ENCODE data around the gene ELFN1.

Gene ELFN1

GRCh38 chr7:1674161-1675035 lies 4.3 kb downstream of the ELFN1 start:
- TF ChIP-seq, protein P1, sequence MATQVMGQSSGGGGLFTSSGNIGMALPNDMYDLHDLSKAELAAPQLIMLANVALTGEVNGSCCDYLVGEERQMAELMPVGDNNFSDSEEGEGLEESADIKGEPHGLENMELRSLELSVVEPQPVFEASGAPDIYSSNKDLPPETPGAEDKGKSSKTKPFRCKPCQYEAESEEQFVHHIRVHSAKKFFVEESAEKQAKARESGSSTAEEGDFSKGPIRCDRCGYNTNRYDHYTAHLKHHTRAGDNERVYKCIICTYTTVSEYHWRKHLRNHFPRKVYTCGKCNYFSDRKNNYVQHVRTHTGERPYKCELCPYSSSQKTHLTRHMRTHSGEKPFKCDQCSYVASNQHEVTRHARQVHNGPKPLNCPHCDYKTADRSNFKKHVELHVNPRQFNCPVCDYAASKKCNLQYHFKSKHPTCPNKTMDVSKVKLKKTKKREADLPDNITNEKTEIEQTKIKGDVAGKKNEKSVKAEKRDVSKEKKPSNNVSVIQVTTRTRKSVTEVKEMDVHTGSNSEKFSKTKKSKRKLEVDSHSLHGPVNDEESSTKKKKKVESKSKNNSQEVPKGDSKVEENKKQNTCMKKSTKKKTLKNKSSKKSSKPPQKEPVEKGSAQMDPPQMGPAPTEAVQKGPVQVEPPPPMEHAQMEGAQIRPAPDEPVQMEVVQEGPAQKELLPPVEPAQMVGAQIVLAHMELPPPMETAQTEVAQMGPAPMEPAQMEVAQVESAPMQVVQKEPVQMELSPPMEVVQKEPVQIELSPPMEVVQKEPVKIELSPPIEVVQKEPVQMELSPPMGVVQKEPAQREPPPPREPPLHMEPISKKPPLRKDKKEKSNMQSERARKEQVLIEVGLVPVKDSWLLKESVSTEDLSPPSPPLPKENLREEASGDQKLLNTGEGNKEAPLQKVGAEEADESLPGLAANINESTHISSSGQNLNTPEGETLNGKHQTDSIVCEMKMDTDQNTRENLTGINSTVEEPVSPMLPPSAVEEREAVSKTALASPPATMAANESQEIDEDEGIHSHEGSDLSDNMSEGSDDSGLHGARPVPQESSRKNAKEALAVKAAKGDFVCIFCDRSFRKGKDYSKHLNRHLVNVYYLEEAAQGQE (IDR thresholded peaks at IDR 0.05; ENCODE audit: insufficient read depth in 1 of 2, low read depth in 2 of 2, low read length in 2 of 2), result no peak
- TF ChIP-seq POLR2AphosphoS5 (IDR thresholded peaks at IDR 0.05; ENCODE audit: low read depth, low read length), result no peak
- no peak for TF ChIP-seq TAF1 (IDR thresholded peaks at IDR 0.05; ENCODE audit: borderline replicate concordance, insufficient read depth, low read length)
- no peak for TF ChIP-seq SIN3A (IDR thresholded peaks at IDR 0.05; ENCODE audit: borderline replicate concordance, insufficient read depth, low read length)
- TF ChIP-seq FOXP2 (optimal IDR thresholded peaks at IDR 0.05; ENCODE audit: borderline replicate concordance, extremely low read depth, extremely low read length, insufficient read depth), result no peak

DNA sequence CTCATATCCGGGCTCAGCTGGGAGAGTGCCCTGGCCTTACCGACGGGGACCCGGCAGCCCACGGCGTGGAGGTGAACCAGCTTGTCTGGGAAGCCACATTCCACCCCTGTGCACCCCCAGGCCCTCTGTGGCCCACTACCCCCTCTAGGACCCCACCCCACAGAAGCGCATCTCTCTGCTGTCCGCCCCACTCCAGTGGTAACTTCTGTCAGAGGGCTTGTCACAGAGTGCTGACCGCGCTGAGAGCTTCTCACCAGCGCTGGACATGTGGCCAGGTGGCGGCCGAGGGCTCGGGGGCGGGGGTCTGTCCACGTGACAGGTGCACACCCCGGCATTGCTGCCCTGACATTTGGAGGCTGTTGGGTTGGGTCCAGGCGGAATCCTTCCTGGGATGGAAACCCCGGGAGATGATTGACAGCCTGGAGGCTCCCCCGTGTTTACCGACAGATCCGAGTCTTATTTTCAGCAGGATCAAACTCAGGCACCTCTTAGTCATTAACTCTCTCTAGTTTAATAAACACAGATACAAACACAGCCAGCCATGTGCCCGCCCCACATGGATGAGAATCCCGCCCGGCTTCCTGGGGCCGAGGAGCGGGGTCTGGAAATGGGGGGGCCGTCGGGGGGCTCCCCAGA lies 5.1 kb downstream of the ELFN1 start:
- TF ChIP-seq POLR2AphosphoS5 (IDR thresholded peaks at IDR 0.05; ENCODE audit: low read depth, low read length) (no peak), TAF1 (IDR thresholded peaks at IDR 0.05; ENCODE audit: borderline replicate concordance, insufficient read depth, low read length) (no peak), SIN3A (IDR thresholded peaks at IDR 0.05; ENCODE audit: borderline replicate concordance, insufficient read depth, low read length) (no peak), FOXP2 (optimal IDR thresholded peaks at IDR 0.05; ENCODE audit: borderline replicate concordance, extremely low read depth, extremely low read length, insufficient read depth) (no peak)
- TF ChIP-seq, protein P1 (IDR thresholded peaks at IDR 0.05; ENCODE audit: insufficient read depth in 1 of 2, low read depth in 2 of 2, low read length in 2 of 2), result no peak

DNA sequence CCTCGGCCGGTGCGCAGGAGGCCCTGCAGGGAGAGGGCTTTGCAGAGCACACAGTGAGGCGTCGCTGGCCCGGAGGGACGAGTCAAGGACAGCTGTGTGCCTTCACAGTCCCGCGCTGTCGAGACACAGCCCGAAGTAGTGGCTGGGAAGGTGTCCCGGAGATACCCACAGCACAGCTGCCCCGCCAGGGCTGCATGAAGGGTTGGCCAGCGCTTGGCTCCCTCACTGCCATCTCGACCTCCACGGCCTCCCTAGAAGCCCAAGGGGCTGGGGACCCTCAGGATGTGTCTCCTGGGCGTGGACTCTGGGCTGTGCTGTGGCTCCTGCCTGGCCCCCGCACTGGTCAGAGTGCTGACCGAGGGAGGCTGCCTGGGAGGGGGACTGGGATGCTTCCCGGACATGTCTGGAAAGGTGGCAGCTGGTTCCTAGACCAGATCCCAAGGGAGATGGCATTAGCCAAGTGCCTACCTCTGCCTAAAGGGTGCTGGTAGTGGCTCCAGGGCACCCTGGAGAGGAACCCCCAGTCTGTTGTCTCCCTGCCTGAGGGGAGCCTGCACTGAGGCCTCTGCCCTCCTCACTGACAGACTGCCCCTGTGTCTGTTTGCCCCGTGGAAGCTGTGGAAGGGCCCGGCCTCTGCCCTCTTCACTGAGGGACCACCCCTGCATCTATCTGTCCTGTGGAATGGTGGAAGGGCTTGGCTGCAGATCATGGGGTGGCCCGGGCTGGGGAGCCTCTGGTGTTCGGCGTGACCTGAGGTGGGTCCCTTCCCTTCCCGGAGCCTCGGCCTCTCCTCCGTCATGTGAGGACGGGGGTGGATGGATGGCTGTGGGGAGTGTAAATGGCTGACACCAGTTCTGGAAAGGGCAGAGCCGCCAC lies 5.8 kb downstream of the ELFN1 start:
- TF ChIP-seq SIN3A (IDR thresholded peaks at IDR 0.05; ENCODE audit: borderline replicate concordance, insufficient read depth, low read length) (no peak), POLR2AphosphoS5 (IDR thresholded peaks at IDR 0.05; ENCODE audit: low read depth, low read length) (no peak), FOXP2 (optimal IDR thresholded peaks at IDR 0.05; ENCODE audit: borderline replicate concordance, extremely low read depth, extremely low read length, insufficient read depth) (no peak), TAF1 (IDR thresholded peaks at IDR 0.05; ENCODE audit: borderline replicate concordance, insufficient read depth, low read length) (no peak)
- TF ChIP-seq, protein P1 (IDR thresholded peaks at IDR 0.05; ENCODE audit: insufficient read depth in 1 of 2, low read depth in 2 of 2, low read length in 2 of 2), result no peak

GRCh38 chr7:1676550-1677078 lies 6.5 kb downstream of the ELFN1 start:
- no peak for TF ChIP-seq POLR2AphosphoS5 (IDR thresholded peaks at IDR 0.05; ENCODE audit: low read depth, low read length)
- no peak for TF ChIP-seq TAF1 (IDR thresholded peaks at IDR 0.05; ENCODE audit: borderline replicate concordance, insufficient read depth, low read length)
- TF ChIP-seq, protein P1 (IDR thresholded peaks at IDR 0.05; ENCODE audit: insufficient read depth in 1 of 2, low read depth in 2 of 2, low read length in 2 of 2), result no peak
- no peak for TF ChIP-seq FOXP2 (optimal IDR thresholded peaks at IDR 0.05; ENCODE audit: borderline replicate concordance, extremely low read depth, extremely low read length, insufficient read depth)
- no peak for TF ChIP-seq SIN3A (IDR thresholded peaks at IDR 0.05; ENCODE audit: borderline replicate concordance, insufficient read depth, low read length)
